Medulla oblongata (tissue), 1 donor: ENCODE measurements around the gene TGFA.

Experiments used
- DNase-seq: peaks from one replicate; pipeline ENCODE4 v3.0.0-alpha.2; 2015; ENCODE audit errors: extremely low spot score

Gene TGFA

DNA sequence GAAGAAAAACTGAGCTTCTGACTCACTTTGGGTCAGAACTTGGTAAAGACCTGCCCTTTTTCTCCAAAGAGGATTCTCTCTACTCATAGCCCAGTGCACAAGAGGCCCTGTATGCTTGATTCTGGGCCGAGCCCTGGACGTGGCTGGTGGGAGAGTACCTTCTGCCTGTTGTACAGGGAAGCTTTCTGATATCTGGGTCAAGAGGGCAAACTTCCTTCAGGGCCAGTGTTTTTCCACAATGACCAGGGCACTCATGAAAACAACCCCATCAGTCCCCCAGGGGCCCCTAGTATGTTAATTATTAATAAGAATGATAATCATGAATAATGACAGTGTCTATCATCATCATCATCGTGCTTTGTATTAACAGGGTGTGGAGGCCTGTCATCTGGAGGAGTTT is 90.0 kb downstream of the TGFA start:
- no peak for DNase-seq

DNA sequence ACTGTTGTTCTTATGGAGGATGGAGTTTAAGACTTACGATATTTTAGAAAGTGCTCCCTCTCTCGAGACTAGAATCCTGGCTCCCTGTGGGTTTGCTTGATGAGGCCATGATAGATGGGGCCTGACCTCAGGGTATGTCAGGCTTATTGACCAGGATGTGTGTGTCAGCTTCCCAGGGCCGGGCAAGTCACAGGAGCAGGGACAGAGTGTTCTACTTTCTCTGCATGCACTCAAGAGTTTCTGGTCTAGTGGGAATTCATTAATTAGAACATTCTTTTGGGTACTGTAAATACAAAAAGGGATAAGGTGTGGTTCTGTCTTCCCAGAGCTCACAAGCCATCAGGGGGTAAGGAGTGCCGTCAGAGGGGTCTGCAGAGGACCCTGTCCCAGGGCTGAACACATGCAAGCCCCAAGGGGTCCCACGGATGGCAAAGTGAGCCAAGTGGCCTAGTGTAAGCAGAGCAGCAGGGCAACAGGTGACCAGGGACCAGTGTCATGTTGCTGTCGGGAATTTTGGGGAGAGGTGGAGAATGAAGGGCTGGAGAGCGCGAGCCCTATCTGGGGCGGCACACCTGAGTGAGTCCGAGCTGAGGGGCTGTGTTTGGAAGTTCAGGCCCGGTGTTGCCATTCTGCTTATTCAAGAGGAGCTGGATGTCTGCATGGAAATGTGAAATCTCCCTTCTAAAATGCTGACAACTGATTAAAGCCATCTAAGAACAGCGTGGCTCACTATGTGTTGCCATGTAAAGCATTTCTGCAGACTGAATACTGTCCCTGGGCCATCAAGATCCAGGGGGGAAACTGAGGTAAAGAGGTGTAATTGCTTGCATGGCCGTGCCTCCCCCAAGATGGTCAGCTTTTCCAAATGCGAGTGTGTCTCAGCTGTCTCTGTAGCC is 91.4 kb downstream of the TGFA start:
- DNase-seq = no peak

DNA sequence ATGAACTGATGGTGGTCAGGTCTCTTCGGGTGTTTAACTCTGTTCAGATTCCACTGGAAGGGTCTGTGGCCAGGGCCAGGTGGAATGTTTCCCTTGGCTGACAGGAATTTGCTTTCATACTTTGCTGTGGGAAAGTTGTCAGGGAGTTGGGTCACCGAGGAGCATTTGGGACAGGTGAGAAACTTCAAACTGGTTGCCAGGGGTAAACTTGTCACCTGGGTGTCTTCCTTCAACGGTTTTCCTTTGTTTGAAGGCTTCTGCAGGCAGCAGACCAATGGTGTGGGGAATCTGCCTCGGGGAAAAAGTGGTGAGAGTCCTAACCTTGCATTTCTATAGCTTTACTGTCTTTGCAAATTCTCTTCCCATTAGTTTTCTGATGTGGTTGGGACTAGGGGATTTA is 92.2 kb downstream of the TGFA start:
- DNase-seq = no peak

DNA sequence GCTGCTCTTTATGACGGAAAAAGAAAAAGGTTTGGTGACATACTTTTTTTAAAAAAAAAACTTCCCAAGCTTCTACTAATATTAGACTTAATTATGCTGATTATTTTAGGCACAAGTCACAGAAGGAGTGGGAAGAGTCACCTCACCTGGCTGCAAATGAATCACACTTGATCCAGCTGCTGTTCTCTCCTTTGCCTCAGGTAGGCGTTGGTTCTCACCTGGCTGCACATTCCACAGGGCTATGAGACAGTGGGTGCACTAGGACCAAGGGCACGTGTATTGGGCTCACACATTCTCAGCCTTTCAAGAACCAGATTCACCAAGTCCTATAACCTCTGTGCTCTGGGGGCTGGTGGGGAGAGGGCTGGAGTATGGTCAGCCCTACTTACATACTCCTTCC is 93.3 kb downstream of the TGFA start:
- no peak for DNase-seq

DNA sequence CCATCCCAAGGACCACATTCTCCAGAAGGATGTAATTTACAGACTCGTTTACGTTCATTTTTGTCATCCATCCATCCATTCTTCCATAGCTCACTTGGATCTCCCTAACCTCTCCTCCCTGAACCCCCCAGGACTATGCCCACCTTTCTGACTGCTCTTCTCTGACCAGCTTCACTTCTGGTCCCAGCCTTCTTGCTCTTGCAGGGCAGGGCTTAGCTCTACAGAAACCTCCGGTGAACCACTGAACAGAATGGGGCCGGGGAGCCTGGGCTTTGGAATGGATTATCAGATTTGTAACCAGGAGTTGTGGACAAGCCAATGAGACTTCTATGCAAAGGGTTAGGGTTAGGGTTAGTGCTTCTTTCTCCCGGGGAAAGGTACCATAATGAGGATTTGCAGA is 95.0 kb downstream of the TGFA start:
- no peak for DNase-seq

DNA sequence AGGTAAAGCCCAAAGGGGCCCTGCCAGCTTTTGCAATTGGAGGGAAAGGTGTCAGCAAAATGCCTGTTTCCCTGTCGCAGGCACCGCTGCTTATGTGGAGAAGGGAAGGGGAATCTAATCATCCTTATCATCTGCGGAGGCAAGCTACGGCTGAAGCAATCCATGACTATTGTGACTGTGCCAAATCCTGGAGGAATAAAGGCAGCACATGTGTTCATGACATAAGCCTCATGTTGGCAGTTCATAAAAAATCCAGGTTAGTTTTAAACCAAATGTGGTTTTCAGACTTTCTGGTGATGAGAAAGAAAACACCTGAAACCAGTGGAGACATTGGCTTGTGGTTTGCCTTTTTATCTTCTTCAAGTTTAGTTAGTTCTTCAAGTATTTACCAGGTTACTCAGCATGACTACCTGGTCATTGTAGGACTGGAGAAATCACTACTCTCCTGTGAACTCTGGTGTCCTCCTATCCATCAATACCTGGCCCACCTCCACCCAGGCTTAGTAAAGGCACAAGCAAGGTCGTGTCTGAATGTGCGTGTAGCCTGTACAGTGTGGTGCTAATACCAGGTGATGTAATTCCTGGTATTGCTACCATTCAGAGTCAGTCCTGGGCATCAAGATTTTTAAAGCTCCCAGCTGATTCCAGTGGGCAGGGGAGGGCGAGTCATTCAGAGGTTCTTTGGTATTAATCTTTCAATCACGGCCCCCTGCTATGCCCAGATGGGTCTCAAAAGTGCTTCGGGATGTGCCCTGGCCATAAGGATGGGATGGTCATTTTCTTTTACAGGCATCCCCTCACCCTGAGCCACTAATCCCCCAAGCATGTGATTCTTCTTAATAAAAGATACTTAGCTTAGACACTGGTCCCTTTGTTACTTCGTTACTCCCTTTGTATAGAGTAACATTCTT is 96.8 kb downstream of the TGFA start:
- no peak for DNase-seq

DNA sequence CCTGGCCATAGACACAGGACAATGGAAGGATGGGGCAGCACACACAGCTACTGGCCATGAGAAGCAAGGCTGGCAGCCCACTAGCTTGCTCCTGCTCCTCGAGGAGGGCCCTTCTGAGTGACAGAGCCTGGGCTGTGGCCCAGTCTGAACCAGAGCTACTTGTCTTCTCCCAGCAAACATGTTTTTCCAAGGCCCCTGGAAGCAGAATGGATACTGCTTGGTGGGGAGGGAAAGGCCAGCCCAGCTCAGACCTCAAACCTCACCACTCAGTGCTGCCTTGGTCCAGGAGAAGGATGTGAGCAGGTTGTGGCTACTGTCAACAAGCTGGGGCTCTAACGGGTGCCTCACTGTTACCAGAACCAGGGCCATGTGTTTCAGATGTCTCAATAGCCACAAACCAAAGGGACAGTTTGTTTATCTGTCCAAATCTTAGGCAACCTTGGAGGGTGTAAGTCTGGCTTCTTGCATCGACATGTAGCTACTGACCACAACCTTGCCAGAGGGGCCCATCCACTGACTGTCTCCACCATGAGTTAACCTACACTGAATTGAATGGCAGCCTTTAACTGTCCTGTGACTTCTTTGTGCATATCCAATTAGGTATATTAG is 98.6 kb downstream of the TGFA start:
- DNase-seq = no peak

DNA sequence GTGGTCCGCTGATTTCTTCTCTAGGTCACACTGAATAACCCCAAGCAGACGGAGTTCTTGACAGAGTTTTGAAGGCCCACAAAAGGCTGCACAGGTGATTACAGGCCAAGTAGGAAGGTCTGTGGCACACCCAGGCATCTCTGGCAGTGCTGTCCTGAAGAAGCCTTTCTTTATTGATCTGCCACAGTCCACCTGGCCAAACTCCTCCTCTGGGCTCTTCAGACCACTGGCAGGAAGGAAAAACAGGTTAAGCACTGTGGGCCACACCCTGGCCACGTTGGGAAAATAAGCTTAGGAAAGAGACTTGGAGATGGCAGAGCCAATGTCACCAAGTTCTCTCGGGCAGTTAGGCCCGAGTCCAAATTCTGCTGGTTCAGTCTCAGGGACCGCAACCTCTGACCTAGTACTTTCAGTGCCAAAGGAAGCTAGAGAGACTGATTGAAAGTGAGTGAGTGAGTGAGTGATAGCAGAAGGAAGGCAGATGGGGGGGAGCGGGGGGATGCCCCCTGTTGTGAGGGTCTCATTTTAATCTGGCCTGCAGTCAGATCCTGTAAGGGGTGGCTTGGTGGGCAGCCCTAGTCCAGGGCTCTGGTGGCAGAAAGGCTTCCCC is 102.9 kb downstream of the TGFA start:
- no peak for DNase-seq

DNA sequence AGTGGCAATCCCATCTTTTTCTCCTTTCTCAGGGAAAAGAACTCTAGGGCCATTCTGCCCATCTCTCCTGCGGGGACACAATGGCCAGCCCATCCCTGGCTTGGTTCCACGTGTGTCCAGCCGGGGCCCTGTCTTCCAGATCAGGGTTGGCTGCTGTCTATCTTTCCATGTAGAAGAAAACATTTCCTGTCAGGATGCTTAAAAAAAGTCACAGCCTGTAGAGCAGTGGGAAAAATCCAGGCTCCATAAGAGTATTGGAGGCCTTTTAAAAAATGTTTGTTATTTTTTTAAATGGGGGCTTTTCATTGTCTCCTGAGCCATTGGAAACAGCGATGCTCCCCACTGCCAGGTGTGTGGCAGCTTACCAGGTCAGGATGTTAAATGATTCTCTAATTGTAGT is 105.6 kb downstream of the TGFA start:
- DNase-seq = no peak

DNA sequence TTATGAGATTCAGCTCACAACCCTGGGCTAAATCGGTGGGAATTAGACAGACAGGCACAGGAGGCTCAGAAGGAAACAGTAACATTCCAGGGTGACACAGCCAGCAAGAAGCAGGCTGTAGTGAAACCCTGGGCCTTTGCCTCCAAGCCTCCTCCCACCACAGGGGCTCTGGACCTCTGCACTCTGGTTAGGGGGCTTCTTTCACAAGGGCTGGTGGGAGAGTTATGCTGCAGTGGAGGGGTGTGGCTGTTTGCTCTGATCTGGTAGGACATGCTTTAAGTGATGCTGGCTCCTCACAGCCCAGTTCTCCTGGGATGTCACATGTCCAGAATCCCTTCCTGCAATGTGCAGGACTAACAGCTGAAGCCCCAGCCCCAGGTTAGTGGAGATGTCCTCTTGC is 109.9 kb downstream of the TGFA start:
- no peak for DNase-seq

DNA sequence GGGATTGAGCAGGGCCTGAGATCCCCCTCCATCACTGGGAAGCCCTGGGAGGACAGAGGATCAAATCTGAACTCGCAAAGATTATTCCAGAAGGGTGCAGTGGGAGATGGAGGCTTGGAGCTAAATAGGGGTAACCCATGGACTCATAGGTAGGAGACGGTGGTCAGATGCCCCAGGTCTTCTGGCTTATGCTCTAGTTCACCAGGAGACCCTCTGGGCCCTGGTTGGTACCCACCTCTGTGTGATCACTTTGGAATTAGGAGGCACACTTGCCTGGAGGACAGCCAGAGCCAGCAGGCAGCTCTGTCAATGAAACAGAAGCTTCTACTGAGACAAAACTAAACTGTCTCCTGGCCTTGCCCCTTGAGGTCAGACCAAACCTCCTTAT is 110.6 kb downstream of the TGFA start:
- DNase-seq = no peak

DNA sequence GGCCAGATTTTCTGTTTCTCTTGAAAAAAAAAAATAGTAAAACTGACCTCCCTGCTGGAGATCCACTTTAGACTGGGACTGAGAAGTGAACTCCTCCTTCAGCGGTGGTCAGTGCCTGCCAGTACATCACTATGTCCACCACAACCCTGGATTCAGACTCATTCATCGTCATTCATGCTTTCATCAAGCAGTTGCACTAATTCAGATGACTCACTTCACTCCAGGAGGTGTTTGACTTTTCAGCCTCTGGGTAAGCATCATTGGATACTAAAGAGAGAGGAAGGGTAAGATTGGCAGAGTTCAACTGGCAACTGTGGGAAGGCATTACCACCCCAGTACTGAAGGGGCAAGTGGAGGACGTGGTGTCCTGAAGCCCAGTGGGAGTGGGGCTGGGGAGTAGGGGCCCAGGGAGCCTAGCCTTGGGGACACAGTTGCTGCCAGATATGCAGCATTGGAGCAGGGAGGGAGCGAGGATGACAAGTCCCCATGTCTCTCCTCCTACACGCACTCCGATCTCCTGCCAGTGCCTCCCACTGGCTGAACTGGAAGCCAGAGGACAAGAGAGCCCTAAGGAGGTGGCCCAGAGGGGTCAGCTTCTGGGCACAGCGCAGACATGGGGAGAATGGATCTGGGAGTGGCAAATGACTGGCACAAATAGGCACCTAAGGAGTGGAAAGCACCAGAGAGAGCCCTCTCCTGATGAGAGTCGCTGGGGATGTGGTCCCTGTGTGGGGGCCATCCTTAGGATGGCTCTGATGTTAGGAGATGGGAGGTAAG is 111.1 kb downstream of the TGFA start:
- no peak for DNase-seq

DNA sequence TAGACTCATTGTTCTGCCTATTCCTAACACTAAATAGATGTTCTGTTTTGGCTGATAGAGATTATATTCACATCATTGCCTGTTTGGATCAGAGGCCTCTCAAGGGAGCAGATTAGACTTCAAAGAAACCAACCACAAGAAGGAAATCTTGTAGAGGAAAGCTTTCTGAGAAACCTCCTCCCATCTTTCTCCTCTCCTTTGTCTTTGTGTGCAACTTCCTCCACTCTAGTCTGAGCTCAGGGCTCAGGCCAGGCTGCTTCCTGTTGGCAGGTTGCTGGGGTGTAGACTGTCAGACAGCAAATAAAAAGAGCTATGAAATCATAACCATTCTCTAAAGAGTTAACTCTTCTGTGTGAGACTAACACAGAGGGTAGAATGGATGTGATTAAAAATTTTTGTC is 113.0 kb downstream of the TGFA start:
- no peak for DNase-seq

DNA sequence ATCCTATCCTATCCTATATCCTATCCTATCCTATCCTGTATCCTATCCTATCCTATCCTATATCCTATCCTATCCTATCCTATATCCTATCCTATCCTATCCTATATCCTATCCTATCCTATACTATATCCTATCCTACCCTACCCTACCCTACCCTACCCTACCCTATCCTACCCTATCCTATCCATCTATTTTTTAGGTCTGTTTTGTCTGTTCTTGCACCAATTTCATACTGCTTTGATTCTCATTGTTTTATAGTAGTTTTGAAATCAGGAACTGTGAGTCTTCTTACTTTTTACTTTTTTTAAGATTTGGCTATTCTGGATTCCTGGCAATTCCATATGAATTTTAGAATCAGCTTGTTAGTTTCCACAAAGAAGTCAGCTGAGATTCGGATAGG is 118.5 kb downstream of the TGFA start:
- no peak for DNase-seq

DNA sequence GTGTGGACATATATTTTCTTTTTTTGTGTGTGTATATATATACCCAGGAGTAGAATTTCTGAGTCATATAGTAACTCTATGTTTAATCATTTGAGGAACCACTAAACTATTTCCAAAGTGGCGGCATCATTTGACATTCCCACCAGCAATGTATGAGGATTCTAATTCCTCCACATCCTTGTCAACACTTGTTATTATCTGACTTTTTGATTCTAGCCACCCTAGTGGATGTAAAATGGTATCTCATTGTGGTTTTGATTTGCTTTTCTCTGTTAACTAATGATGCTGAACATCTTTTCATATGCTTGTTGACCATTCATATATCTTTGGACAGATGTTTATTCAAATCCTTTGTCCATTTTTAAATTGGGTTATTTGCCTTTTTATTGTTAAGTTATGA is 120.3 kb downstream of the TGFA start:
- no peak for DNase-seq

DNA sequence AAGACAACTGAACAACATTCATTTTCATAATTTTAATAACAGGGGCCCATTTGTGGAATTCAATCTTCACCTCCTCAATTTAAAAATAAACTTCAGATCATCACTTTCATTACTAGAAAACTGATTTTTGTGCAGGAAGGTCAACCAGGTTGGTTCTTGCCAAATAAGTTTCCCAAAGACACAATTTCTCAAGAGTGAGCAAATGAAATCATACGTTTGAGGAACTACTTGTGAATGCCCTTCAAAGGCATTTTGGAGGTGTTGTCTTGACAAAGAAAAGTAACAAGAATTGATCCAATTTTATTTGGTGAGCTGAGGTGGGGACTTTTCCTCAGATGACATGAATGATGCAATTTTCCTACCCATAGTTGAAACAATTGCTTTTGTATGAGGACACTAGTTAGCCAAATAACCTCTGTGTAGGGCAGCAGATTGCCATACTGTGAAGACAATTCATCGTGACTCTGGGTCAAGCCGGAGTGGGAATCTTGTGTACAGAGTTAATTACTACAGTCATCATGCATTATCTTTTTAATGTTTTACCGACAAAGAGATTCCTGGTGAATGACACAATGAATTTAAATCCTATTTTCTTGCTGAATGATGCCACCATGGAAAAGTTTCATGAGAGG is 121.8 kb downstream of the TGFA start:
- no peak for DNase-seq

DNA sequence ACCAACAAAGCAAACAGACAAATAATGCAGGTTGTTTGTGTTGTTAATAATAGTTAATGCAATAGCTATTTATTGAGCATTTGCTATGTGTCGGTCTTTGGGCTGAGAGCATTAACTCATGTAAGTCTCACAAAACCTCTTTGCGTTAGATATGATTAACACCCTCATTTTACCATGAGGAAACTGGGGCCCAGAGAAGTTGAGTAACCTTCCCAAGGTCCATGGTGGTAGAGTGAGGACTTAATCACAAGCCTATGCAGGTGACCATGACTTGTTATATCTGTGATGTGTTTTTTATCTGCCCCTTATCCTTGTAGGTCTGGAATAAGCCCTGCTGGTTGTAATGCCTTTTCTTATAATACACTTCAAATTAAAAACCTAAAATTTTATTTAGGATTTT is 127.3 kb downstream of the TGFA start:
- DNase-seq = no peak

DNA sequence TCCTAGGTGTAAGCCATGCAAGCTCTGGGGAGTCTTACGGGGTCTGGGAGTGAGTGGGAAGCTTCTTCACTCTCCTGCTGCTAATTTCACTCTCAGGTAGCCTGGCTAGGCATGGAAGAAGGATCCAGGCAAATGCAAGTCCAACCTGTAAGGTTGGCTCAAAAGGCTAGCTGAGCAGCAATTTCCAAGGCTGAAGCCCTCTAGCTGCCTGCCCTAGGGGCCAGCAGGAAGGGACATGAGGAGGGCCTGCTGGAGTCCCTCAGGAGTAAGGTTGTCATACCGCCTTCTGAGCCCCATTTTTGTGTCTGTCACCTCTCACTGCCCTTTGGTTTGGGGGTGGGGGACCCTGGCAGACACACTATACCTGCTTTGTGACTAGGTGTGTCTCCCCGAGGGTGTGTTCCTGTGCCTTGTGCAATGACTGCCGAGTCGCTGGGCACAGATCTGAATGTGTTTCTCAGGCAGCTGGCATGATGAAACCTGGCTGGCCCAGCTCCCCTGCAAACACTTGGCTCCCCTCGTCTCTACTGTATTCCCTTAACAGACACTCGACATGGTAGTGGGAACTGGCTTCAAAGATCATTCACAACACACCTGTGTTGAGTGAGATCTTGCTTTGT is 127.8 kb downstream of the TGFA start:
- no peak for DNase-seq

DNA sequence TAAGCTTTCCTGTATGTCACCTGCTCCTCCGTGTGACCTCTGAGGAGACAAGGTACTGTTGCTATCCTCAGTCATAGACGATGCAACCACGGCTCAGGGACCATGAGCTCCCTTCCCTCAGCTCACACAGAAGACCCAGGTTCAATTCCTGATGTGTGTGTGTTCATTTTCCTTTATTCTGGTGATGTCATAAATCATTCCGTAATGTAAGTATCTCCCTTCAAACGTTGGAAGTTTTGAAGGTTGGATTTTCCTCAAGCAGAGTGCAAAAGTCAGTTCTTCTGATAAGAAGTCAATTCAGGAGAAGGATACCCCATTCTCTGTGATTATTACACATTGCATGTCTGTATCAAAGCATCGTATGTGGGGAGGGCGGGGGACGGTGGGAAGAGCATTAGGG is 132.9 kb downstream of the TGFA start:
- no peak for DNase-seq

DNA sequence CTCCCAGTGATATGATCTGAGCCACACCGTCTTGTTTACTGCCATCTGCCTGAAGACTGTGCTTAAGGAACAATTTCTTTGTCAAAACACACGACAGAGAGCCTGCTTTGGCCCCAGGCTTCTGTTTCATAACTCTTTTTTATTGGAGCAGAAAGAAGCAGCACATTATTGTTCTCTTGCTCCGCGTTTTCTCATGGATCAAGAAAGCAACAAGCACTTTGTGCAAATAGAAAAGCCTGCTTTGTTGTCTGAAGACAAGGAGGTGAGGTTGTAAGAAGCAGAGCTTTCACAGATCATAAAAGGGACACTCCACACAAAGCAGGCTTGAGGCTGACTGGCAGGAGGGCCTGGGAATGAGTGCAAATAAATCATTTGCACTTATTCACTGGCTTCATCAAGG is 133.5 kb downstream of the TGFA start:
- DNase-seq = peak; percentile 3
